HEK293 (cell line): ENCODE measurements around the gene SPATA31E1.

Source experiments
- CTCF ChIA-PET: fragments of 350-600 bp; formaldehyde crosslinking; extraction: SDS; loops from one replicate; lab custom pipeline; 2021; ENCODE audit warnings: antibody characterized with exemption; lab: Yijun Ruan, JAX
- POLR2A ChIA-PET: fragments of 300-600 bp; formaldehyde crosslinking; extraction: SDS; loops from one replicate; lab custom pipeline; 2020; ENCODE audit warnings: antibody characterized with exemption, inconsistent platforms; lab: Yijun Ruan, JAX
- H3K27ac ChIP-seq: fragments of 200-500 bp; sonication (Bioruptor generic); 2 replicates; pipeline ENCODE4 v1.5.1; 2014; ENCODE audit warnings: low read depth, low read length, control low read depth, inconsistent platforms; ENCODE audit errors: extremely low read depth
- H3K36me3 ChIP-seq, 2 experiments: fragments of 200-500 bp in 1 of 2; sonication (Bioruptor generic) in 1 of 2; 1 replicate in 1 of 2; 2 replicates in 1 of 2; pipeline ENCODE4 v1.5.1; 2014 to 2017; ENCODE audit warnings: inconsistent platforms in 2 of 2, low read length in 2 of 2; ENCODE audit not compliant: control insufficient read depth in 2 of 2, insufficient read depth in 1 of 2
- H3K4me1 ChIP-seq: fragments of 200-500 bp; sonication (Bioruptor generic); 2 replicates; pipeline ENCODE4 v1.5.1; 2014; ENCODE audit warnings: mild to moderate bottlenecking, low read length, inconsistent platforms; ENCODE audit not compliant: control insufficient read depth, insufficient read depth
- H3K4me3 ChIP-seq: 2 replicates; pipeline ENCODE4 v1.5.1; 2011; ENCODE audit warnings: low read depth, mild to moderate bottlenecking, control low read depth, low read length, moderate library complexity
- H3K9me3 ChIP-seq: fragments of 200-500 bp; sonication (Bioruptor generic); 2 replicates; pipeline ENCODE4 v1.5.1; 2014; ENCODE audit warnings: low read depth, low read length, inconsistent platforms; ENCODE audit not compliant: control insufficient read depth, insufficient read depth
- GLIS2 ChIP-seq: fragments of 450-650 bp; formaldehyde crosslinking; IDR thresholded peaks from 2 replicates; pipeline ENCODE4 v1.5.1; 2016; ENCODE audit warnings: missing biosample characterization, missing genetic modification characterization
- HIC1 ChIP-seq: fragments of 450-650 bp; formaldehyde crosslinking; IDR thresholded peaks from 2 replicates; pipeline ENCODE4 v1.5.1; 2016; ENCODE audit warnings: missing biosample characterization, missing genetic modification characterization
- MEIS1 ChIP-seq: sonication (generic); formaldehyde crosslinking; IDR thresholded peaks from 2 replicates; pipeline ENCODE4 v1.8.1; 2022; ENCODE audit warnings: missing genetic modification reagents, mild to moderate bottlenecking, borderline replicate concordance
- PRDM2 ChIP-seq: fragments of 450-650 bp; formaldehyde crosslinking; IDR thresholded peaks from 2 replicates; pipeline ENCODE4 v1.5.1; 2016; ENCODE audit warnings: missing biosample characterization, missing genetic modification characterization, borderline replicate concordance
- SP2 ChIP-seq: fragments of 450-650 bp; formaldehyde crosslinking; IDR thresholded peaks from 2 replicates; pipeline ENCODE4 v1.5.1; 2016; ENCODE audit warnings: missing biosample characterization, missing genetic modification characterization
- TCF7L2 ChIP-seq: IDR thresholded peaks from 2 replicates; pipeline ENCODE4 v1.6.1; 2011; ENCODE audit warnings: low read depth, mild to moderate bottlenecking, inconsistent platforms, low read length, moderate library complexity, borderline replicate concordance
- YY2 ChIP-seq: fragments of 450-650 bp; formaldehyde crosslinking; IDR thresholded peaks from 2 replicates; pipeline ENCODE4 v1.5.1; 2016; ENCODE audit warnings: missing biosample characterization, missing genetic modification characterization
- ZEB2 ChIP-seq: fragments of 450-650 bp; formaldehyde crosslinking; IDR thresholded peaks from 2 replicates; pipeline ENCODE4 v1.5.1; 2016; ENCODE audit warnings: missing biosample characterization, missing genetic modification characterization
- ZIC2 ChIP-seq: fragments of 450-650 bp; formaldehyde crosslinking; IDR thresholded peaks from 2 replicates; pipeline ENCODE4 v1.5.1; 2016; ENCODE audit warnings: missing biosample characterization, missing genetic modification characterization
- ZNF112 ChIP-seq: fragments of 450-650 bp; formaldehyde crosslinking; IDR thresholded peaks from 2 replicates; pipeline ENCODE4 v1.5.0; 2017; ENCODE audit warnings: missing biosample characterization, missing genetic modification characterization
- ZNF223 ChIP-seq: fragments of 450-650 bp; formaldehyde crosslinking; IDR thresholded peaks from 2 replicates; pipeline ENCODE4 v1.5.1; 2016; ENCODE audit warnings: missing biosample characterization, missing genetic modification characterization
- ZNF311 ChIP-seq: fragments of 450-650 bp; formaldehyde crosslinking; IDR thresholded peaks from 2 replicates; pipeline ENCODE4 v1.5.1; 2017; ENCODE audit warnings: missing biosample characterization, missing genetic modification characterization, borderline replicate concordance
- ZNF354C ChIP-seq: fragments of 450-650 bp; formaldehyde crosslinking; IDR thresholded peaks from 2 replicates; pipeline ENCODE4 v1.5.1; 2016; ENCODE audit warnings: missing biosample characterization, missing genetic modification characterization, low read depth, borderline replicate concordance
- ZNF362 ChIP-seq: fragments of 450-650 bp; formaldehyde crosslinking; IDR thresholded peaks from 2 replicates; pipeline ENCODE4 v1.5.1; 2016; ENCODE audit warnings: missing biosample characterization, missing genetic modification characterization
- ZNF423 ChIP-seq: fragments of 450-650 bp; formaldehyde crosslinking; IDR thresholded peaks from 2 replicates; pipeline ENCODE4 v1.5.1; 2016; ENCODE audit warnings: missing biosample characterization, missing genetic modification characterization
- ZNF514 ChIP-seq: fragments of 450-650 bp; formaldehyde crosslinking; IDR thresholded peaks from 2 replicates; pipeline ENCODE4 v1.5.1; 2016; ENCODE audit warnings: missing biosample characterization, missing genetic modification characterization
- ZNF626 ChIP-seq: fragments of 450-650 bp; sonication (Bioruptor Pico); formaldehyde crosslinking; IDR thresholded peaks from 2 replicates; pipeline ENCODE4 v1.5.1; 2018; ENCODE audit warnings: missing biosample characterization, missing genetic modification characterization, inconsistent platforms
- ZNF639 ChIP-seq: fragments of 450-650 bp; formaldehyde crosslinking; IDR thresholded peaks from 2 replicates; pipeline ENCODE4 v1.5.1; 2016; ENCODE audit warnings: missing biosample characterization, missing genetic modification characterization
- ZNF660 ChIP-seq: fragments of 450-650 bp; IDR thresholded peaks from 2 replicates; pipeline ENCODE4 v1.5.1; 2018; ENCODE audit warnings: missing biosample characterization, mild to moderate bottlenecking, missing genetic modification characterization
- ZSCAN30 ChIP-seq: fragments of 450-650 bp; IDR thresholded peaks from 2 replicates; pipeline ENCODE4 v1.5.1; 2018; ENCODE audit warnings: missing biosample characterization, mild to moderate bottlenecking, missing genetic modification characterization, moderate library complexity

SPATA31E1 gene

GRCh38 chr9:87874304-87874623 lies 8.4 kb upstream of the SPATA31E1 start (continued):
- TF ChIP-seq PRDM2 (tag by site-specific recombination) (no peak), ZNF354C (tag by site-specific recombination) (no peak), SP2 (tag by site-specific recombination) (no peak), ZNF626 (no peak), MEIS1 (CRISPR knock-in tag) (no peak), GLIS2 (tag by site-specific recombination) (no peak), YY2 (tag by site-specific recombination) (no peak), ZNF423 (tag by site-specific recombination) (no peak)
- TF ChIP-seq, all 188 proteins: peak for 0

- Histone ChIP-seq H3K4me3 (no peak overlapping the region), H3K9me3 (no peaks in the 10 kb centered on the region), H3K36me3 (no peaks in the 10 kb centered on the region), H3K4me1 (no peaks in the 10 kb centered on the region), H3K27ac (no peak overlapping the region)
- no peak for TF ChIP-seq ZSCAN30 (tag by site-specific recombination)
- no peak for TF ChIP-seq SP2 (tag by site-specific recombination)
- TF ChIP-seq ZNF311 (tag by site-specific recombination) = no peak
- no peak for TF ChIP-seq MEIS1 (CRISPR knock-in tag)
- TF ChIP-seq ZNF639 (tag by site-specific recombination) = no peak
- no peak for TF ChIP-seq ZIC2
- TF ChIP-seq ZNF223 (tag by site-specific recombination) = no peak
- no peak for TF ChIP-seq HIC1 (tag by site-specific recombination)
- TF ChIP-seq TCF7L2 = no peak
- TF ChIP-seq ZNF514 (tag by site-specific recombination) = no peak
- no peak for TF ChIP-seq ZNF660 (tag by site-specific recombination)
- TF ChIP-seq ZNF112 (tag by site-specific recombination) = no peak
- no peak for TF ChIP-seq ZNF362 (tag by site-specific recombination)
- no peak for TF ChIP-seq ZEB2
- CTCF ChIA-PET = no interaction called here
- POLR2A ChIA-PET = no interaction called here
Measured at GRCh38 chr9:87875060-87875459, 7.6 kb upstream of the SPATA31E1 start.
